ENCODE data around the gene PDS5B.

Gene PDS5B

DNA sequence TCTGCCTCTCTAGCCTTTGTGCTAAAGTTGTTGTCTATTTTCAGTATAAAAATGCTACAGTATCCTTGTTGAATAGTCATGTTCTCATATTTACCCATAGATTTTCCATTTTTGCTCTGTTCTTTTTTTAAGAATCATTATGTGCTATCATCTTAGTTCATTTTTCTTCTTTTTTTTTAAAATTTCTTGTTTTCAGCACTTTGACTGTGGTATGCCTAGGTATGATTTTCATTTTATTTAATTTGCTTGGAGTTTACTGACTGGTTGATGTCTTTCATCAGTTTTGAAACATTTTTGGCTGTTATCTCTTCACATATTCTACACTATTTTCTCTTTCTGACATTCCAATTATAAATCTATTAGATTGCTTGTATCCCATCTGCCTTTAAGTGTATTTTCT, 192.9 kb downstream of the PDS5B start:
- TF ChIP-seq EZH2phosphoT487 (IDR thresholded peaks at IDR 0.05; ENCODE audit: borderline replicate concordance, low read length), result no peak
- TF ChIP-seq, protein P1, sequence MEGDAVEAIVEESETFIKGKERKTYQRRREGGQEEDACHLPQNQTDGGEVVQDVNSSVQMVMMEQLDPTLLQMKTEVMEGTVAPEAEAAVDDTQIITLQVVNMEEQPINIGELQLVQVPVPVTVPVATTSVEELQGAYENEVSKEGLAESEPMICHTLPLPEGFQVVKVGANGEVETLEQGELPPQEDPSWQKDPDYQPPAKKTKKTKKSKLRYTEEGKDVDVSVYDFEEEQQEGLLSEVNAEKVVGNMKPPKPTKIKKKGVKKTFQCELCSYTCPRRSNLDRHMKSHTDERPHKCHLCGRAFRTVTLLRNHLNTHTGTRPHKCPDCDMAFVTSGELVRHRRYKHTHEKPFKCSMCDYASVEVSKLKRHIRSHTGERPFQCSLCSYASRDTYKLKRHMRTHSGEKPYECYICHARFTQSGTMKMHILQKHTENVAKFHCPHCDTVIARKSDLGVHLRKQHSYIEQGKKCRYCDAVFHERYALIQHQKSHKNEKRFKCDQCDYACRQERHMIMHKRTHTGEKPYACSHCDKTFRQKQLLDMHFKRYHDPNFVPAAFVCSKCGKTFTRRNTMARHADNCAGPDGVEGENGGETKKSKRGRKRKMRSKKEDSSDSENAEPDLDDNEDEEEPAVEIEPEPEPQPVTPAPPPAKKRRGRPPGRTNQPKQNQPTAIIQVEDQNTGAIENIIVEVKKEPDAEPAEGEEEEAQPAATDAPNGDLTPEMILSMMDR (IDR thresholded peaks at IDR 0.05; ENCODE audit: low read depth, low read length, poor library complexity, severe bottlenecking), result no peak
- peaks cover 25% of the 10 kb centered on the region for H3K36me3 ChIP-seq (ENCODE audit: control insufficient read depth, low read length)
- H3K4me2 ChIP-seq (ENCODE audit: low read length), result no peak overlapping the region
- no peaks in the 10 kb centered on the region for H3K4me1 ChIP-seq (ENCODE audit: control insufficient read depth, low read length)
- no peaks in the 10 kb centered on the region for H3K27me3 ChIP-seq (ENCODE audit: control insufficient read depth, low read length)
- no peak overlapping the region for H3K27ac ChIP-seq (ENCODE audit: low read depth, low read length)
- H3K9me3 ChIP-seq (ENCODE audit: control insufficient read depth, insufficient read depth, low read length), result no peaks in the 10 kb centered on the region
- H3F3A ChIP-seq (ENCODE audit: control insufficient read depth, insufficient read depth), result no peaks in the 10 kb centered on the region
- H3K9me2 ChIP-seq (replicated peaks; ENCODE audit: control insufficient read depth, low read length), result no peaks in the 10 kb centered on the region
- no peaks in the 10 kb centered on the region for H4K20me1 ChIP-seq (ENCODE audit: control insufficient read depth, insufficient read depth, low read depth, low read length)
- H3K79me2 ChIP-seq (ENCODE audit: control insufficient read depth, low read length), result no peaks in the 10 kb centered on the region
- no peak overlapping the region for H3K4me3 ChIP-seq (ENCODE audit: low read length)

DNA sequence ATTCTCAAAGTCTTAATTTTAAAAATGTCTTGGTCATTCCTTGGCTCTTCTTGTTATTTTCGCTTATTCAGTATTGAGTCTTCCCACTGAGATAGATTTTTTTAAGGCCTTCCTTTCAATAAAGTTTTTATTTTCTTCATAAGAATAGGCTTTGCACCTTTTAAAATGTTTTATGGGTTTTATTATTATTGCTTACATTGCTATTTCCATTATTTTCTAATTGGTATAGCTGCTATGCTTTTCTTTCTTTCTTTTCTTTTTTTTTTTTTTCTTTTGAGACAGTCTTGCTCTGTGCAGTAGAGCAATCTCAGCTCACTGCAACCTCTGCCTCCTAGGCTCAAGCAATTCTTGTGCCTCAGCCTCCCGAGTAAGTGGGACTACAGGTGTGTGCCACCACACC, 195.7 kb downstream of the PDS5B start:
- no peaks in the 10 kb centered on the region for H3F3A ChIP-seq (ENCODE audit: control insufficient read depth, insufficient read depth)
- H3K9me3 ChIP-seq (ENCODE audit: control insufficient read depth, insufficient read depth, low read length), result no peaks in the 10 kb centered on the region
- no peaks in the 10 kb centered on the region for H4K20me1 ChIP-seq (ENCODE audit: control insufficient read depth, insufficient read depth, low read depth, low read length)
- no peak overlapping the region for H3K4me3 ChIP-seq (ENCODE audit: low read length)
- no peaks in the 10 kb centered on the region for H3K27me3 ChIP-seq (ENCODE audit: control insufficient read depth, low read length)
- H3K79me2 ChIP-seq (ENCODE audit: control insufficient read depth, low read length), result no peaks in the 10 kb centered on the region
- no peaks in the 10 kb centered on the region for H3K4me1 ChIP-seq (ENCODE audit: control insufficient read depth, low read length)
- H3K36me3 ChIP-seq (ENCODE audit: control insufficient read depth, low read length), result peaks cover 14% of the 10 kb centered on the region
- H3K4me2 ChIP-seq (ENCODE audit: low read length), result no peak overlapping the region
- TF ChIP-seq, protein P1 (IDR thresholded peaks at IDR 0.05; ENCODE audit: low read depth, low read length, poor library complexity, severe bottlenecking), result no peak
- no peak for TF ChIP-seq EZH2phosphoT487 (IDR thresholded peaks at IDR 0.05; ENCODE audit: borderline replicate concordance, low read length)
- H3K9me2 ChIP-seq (replicated peaks; ENCODE audit: control insufficient read depth, low read length), result no peaks in the 10 kb centered on the region
- H3K27ac ChIP-seq (ENCODE audit: low read depth, low read length), result no peak overlapping the region

DNA sequence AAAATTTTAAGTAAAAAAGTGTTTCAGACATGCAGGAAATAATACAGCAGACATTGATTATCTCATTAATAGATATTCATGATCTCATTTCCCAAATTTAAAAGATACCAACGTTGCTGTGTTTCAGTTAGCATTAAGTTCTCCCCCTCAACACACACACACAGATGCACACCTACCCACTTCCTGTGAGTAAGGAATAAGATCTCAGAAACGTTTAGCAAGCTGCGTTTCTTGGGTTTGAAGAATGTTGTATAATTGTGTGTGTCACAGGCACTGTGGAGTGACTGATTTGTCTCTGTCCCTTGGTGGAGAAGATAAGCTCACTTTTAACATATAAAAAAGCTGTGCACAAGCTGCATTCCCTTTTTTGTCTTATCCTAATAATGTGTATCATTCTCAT, 196.8 kb downstream of the PDS5B start:
- H3K9me3 ChIP-seq (ENCODE audit: control insufficient read depth, insufficient read depth, low read length), result no peaks in the 10 kb centered on the region
- H4K20me1 ChIP-seq (ENCODE audit: control insufficient read depth, insufficient read depth, low read depth, low read length), result no peaks in the 10 kb centered on the region
- H3K27me3 ChIP-seq (ENCODE audit: control insufficient read depth, low read length), result no peaks in the 10 kb centered on the region
- TF ChIP-seq, protein P1 (IDR thresholded peaks at IDR 0.05; ENCODE audit: low read depth, low read length, poor library complexity, severe bottlenecking), result no peak
- TF ChIP-seq EZH2phosphoT487 (IDR thresholded peaks at IDR 0.05; ENCODE audit: borderline replicate concordance, low read length), result no peak
- no peaks in the 10 kb centered on the region for H3K9me2 ChIP-seq (replicated peaks; ENCODE audit: control insufficient read depth, low read length)
- no peak overlapping the region for H3K4me2 ChIP-seq (ENCODE audit: low read length)
- no peak overlapping the region for H3K4me3 ChIP-seq (ENCODE audit: low read length)
- no peaks in the 10 kb centered on the region for H3F3A ChIP-seq (ENCODE audit: control insufficient read depth, insufficient read depth)
- no peaks in the 10 kb centered on the region for H3K79me2 ChIP-seq (ENCODE audit: control insufficient read depth, low read length)
- H3K36me3 ChIP-seq (ENCODE audit: control insufficient read depth, low read length), result peaks cover 13% of the 10 kb centered on the region
- no peaks in the 10 kb centered on the region for H3K4me1 ChIP-seq (ENCODE audit: control insufficient read depth, low read length)
- H3K27ac ChIP-seq (ENCODE audit: low read depth, low read length), result no peak overlapping the region

DNA sequence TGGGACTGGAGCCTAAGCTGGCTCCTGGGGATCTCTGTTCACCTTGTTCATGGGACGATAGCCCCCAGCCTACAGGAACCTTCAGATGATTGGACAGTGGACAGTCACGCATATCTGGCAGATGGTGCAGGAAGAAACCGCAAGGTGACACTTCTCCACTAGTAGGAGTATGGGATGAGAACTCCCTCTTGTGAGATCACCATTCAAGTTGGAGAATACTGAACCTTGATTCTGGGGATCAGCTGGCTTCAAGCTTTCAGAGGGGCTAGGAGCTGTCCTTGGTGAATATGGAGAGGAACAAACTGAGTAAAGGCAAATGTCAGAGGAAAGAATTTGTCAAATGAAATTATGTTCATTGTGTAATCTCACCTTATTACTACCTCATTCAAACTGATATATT, 204.5 kb downstream of the PDS5B start:
- TF ChIP-seq, protein P1 (IDR thresholded peaks at IDR 0.05; ENCODE audit: low read depth, low read length, poor library complexity, severe bottlenecking), result no peak
- TF ChIP-seq EZH2phosphoT487 (IDR thresholded peaks at IDR 0.05; ENCODE audit: borderline replicate concordance, low read length), result no peak
- no peak overlapping the region for H3K4me3 ChIP-seq (ENCODE audit: low read length)
- H3F3A ChIP-seq (ENCODE audit: control insufficient read depth, insufficient read depth), result no peaks in the 10 kb centered on the region

More for the DNA sequence above, 204.5 kb downstream of the PDS5B start:
- Histone ChIP-seq H3K27ac (ENCODE audit: low read depth, low read length) (no peak overlapping the region), H4K20me1 (ENCODE audit: control insufficient read depth, insufficient read depth, low read depth, low read length) (no peaks in the 10 kb centered on the region), H3K36me3 (ENCODE audit: control insufficient read depth, low read length) (no peaks in the 10 kb centered on the region), H3K9me2 (replicated peaks; ENCODE audit: control insufficient read depth, low read length) (no peaks in the 10 kb centered on the region), H3K4me1 (ENCODE audit: control insufficient read depth, low read length) (peaks cover 15% of the 10 kb centered on the region), H3K27me3 (ENCODE audit: control insufficient read depth, low read length) (no peaks in the 10 kb centered on the region), H3K4me2 (ENCODE audit: low read length) (no peak overlapping the region), H3K9me3 (ENCODE audit: control insufficient read depth, insufficient read depth, low read length) (no peaks in the 10 kb centered on the region), H3K79me2 (ENCODE audit: control insufficient read depth, low read length) (no peaks in the 10 kb centered on the region)

Data from DOHH2 (cell line).